GM21576 (cell line): ENCODE results near the gene RBBP8NL.
"Not testable (repeated sequence)": the region's sequence is repeated elsewhere in the genome, so short reads cannot be mapped to it uniquely, and the experiment has no call there.

Source experiments
- ATAC-seq: cut with Tn5 transposase; IDR thresholded peaks from one replicate; pipeline ENCODE4 v1.9.1; 2021; ENCODE audit warnings: mild to moderate bottlenecking, moderate library complexity; ENCODE audit not compliant: unreplicated experiment

The RBBP8NL gene

GRCh38 chr20:62377064-62377461 lies 50.3 kb downstream of the RBBP8NL start:
- ATAC-seq: no peak

GRCh38 chr20:62376112-62377063 lies 51.0 kb downstream of the RBBP8NL start:
- ATAC-seq: no peak

GRCh38 chr20:62374331-62375152 lies 52.8 kb downstream of the RBBP8NL start:
- ATAC-seq: no peak

GRCh38 chr20:62373631-62374179 lies 53.6 kb downstream of the RBBP8NL start:
- ATAC-seq: not testable (repeated sequence)

- no peak for ATAC-seq
Measured at GRCh38 chr20:62372042-62372993, 55.0 kb downstream of the RBBP8NL start.

- ATAC-seq: no peak
Measured at GRCh38 chr20:62371588-62372041, 55.7 kb downstream of the RBBP8NL start.

GRCh38 chr20:62370807-62371587 lies 56.3 kb downstream of the RBBP8NL start:
- ATAC-seq: no peak

- ATAC-seq: no peak
Measured at GRCh38 chr20:62370115-62370806, 57.1 kb downstream of the RBBP8NL start.

- ATAC-seq: no peak
Measured at GRCh38 chr20:62369815-62370114, 57.6 kb downstream of the RBBP8NL start.

- no peak for ATAC-seq
Measured at GRCh38 chr20:62368976-62369814, 58.1 kb downstream of the RBBP8NL start.

GRCh38 chr20:62368392-62368975 lies 58.9 kb downstream of the RBBP8NL start:
- ATAC-seq: no peak

- no peak for ATAC-seq
Measured at GRCh38 chr20:62367633-62368391, 59.5 kb downstream of the RBBP8NL start.

GRCh38 chr20:62367136-62367632 lies 60.2 kb downstream of the RBBP8NL start, which contains the start of gene LAMA5:
Gene LAMA5 (minus strand): TSS chr20:62367312. CDS start chr20:62367245, 67 bp downstream.
- ATAC-seq: no peak

GRCh38 chr20:62366370-62367135 lies 60.8 kb downstream of the RBBP8NL start:
- ATAC-seq: no peak

GRCh38 chr20:62365814-62366369 lies 61.4 kb downstream of the RBBP8NL start:
- no peak for ATAC-seq
